Progenitor cell of endocrine pancreas (in vitro differentiated cells): ENCODE measurements around the gene CACFD1. TPM values are rescaled to one million over a fixed set of nuclear protein-coding genes. Genes with fewer than 3 reads are reported as not detected.
A peak's percentile ranks its signal among the peaks of the same experiment; 100 is the strongest.

Experiments
- DNase-seq: peaks from one replicate; pipeline ENCODE4 v3.0.0; 2021; ENCODE audit warnings: low spot score; ENCODE audit not compliant: unreplicated experiment
- H3K27ac Mint-ChIP-seq: 2 replicates; pipeline ENCODE4 v1.8.0; 2021; ENCODE audit warnings: mild to moderate bottlenecking, moderate library complexity, mixed read lengths
- H3K27me3 Mint-ChIP-seq: 2 replicates; pipeline ENCODE4 v1.8.0; 2021; ENCODE audit warnings: mixed read lengths
- H3K36me3 Mint-ChIP-seq: 2 replicates; pipeline ENCODE4 v1.8.0; 2022; ENCODE audit warnings: mixed read lengths; ENCODE audit not compliant: insufficient read depth
- H3K4me1 Mint-ChIP-seq: 2 replicates; pipeline ENCODE4 v1.8.0; 2021; ENCODE audit warnings: low read depth, mixed read lengths
- H3K4me3 Mint-ChIP-seq: 2 replicates; pipeline ENCODE4 v1.8.0; 2021; ENCODE audit warnings: low read depth, mild to moderate bottlenecking, moderate library complexity, mixed read lengths
- H3K9me3 Mint-ChIP-seq: 2 replicates; pipeline ENCODE4 v1.8.0; 2021; ENCODE audit warnings: low read depth, mixed read lengths
- CTCF ChIP-seq: fragments of 200-600 bp; sonication (generic); IDR thresholded peaks from one replicate; pipeline ENCODE4 v1.5.0; 2021; ENCODE audit warnings: antibody characterized with exemption, mild to moderate bottlenecking; ENCODE audit not compliant: unreplicated experiment
- long read RNA-seq: library from polyadenylated mRNA; unstranded; transcript quantifications from one replicate; pipeline ENCODE4 v2.0.0, GENCODE V29; 2020
- total RNA-seq: library from RNA; stranded (reverse); gene quantifications from 2 replicates; pipeline ENCODE4 v1.2.1, GENCODE V29; 2021

The CACFD1 gene
- 55.6 and 56.2 TPM in 2 replicates for total RNA-seq
- long read RNA-seq, transcript CACFD1-202 (5 exons, 2,794 nt): major isoform, 10 of 25 reads
- long read RNA-seq, transcript CACFD1-201 (4 exons, 2,688 nt): minor isoform, 7 of 25 reads
- long read RNA-seq, partial matches to known transcripts: 0 of 25 reads
- long read RNA-seq, other reads (novel, unspliced or antisense): 5 of 25 reads

DNA sequence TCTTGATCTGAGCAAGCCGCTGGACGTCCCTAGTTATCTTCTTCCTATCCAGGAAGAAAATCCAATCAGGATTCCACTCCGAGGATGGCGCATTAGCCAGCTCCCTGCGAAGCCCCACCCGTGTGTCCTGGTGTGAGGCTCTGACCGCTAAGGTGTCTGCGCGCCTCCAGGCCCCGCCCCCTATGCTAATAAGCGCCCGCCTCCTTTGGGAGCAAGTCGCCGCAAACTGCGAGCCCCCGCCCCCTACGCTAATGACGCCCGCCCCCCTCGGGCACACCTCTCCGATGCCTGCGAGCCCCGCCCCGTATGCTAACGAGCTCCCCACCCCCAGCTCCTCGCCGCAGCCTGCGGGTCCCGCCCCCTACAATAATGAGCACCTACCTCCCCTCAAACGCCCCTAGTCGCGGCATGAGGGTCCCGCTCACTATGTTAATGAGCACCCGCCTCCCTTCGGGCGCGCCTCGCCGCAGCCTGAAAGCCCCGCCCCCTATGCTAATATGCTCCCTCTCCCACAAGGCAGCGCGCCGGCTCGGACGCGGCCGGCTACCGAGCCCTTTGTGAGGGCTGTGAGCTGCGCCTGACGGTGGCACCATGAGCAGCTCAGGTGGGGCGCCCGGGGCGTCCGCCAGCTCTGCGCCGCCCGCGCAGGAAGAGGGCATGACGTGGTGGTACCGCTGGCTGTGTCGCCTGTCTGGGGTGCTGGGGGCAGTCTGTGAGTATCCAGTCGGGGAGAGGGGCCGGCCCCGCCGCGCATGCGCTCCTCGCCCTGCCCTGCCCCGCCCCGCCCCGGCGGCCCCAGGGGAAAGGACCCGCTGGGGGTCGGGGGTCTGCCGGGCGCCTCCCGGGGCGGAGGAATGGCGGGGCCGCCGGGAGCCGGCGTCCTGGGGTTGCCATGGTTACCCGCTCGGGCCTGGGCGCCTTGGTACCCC, at the start of gene CACFD1:
Gene CACFD1, plus strand, starts transcription at position 503 of the 929 bp plus-strand sequence. Its CDS starts 89 bp downstream, at position 592.
- Mint-ChIP-seq H3K4me3 (peak within 1 kb of the TSS; percentile 88), H3K27me3 (no peaks in the 10 kb centered on the region), H3K27ac (peak within 1 kb of the TSS; percentile 99), H3K4me1 (peaks cover 12% of the 10 kb centered on the region), H3K9me3 (no peaks in the 10 kb centered on the region), H3K36me3 (peaks cover 1% of the 10 kb centered on the region)
- no peak for TF ChIP-seq CTCF
- peak; percentile 95 for DNase-seq

DNA sequence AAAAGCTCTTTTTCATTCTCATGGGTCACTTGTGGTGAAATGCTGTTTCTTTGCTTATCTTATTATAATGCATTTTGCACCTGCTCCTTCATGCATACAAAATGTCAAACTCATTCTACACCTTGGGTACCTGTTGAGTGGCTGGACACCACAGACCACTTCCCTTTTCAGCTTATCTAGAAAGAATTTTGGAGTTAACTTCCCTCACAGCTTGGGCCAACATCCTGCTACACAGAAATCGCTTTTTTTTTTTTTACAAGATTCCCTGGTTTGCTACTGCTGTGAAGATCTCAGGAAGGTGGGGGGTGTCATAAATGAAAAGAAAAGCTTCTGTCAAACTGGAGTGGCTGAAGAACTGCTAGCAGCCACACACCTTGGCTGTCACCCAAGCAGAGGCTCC, 44.6 kb upstream of the CACFD1 start:
- no peak for TF ChIP-seq CTCF
- Mint-ChIP-seq H3K27ac (no peak overlapping the region), H3K27me3 (no peaks in the 10 kb centered on the region), H3K36me3 (peaks cover 15% of the 10 kb centered on the region), H3K4me1 (peaks cover 21% of the 10 kb centered on the region), H3K9me3 (no peaks in the 10 kb centered on the region), H3K4me3 (no peak overlapping the region)
- DNase-seq: no peak

GRCh38 chr9:133417541-133418461, 42.0 kb upstream of the CACFD1 start, which contains the start of gene REXO4:
Gene REXO4 (minus strand): TSS chr9:133418010. CDS start chr9:133417844, 166 bp downstream.
- Mint-ChIP-seq H3K9me3 (no peaks in the 10 kb centered on the region), H3K27me3 (no peaks in the 10 kb centered on the region), H3K4me1 (peaks cover 30% of the 10 kb centered on the region), H3K36me3 (peaks cover 9% of the 10 kb centered on the region), H3K27ac (peak within 1 kb of the TSS; percentile 97), H3K4me3 (peak within 1 kb of the TSS; percentile 92)
- peak; percentile 78 for DNase-seq
- TF ChIP-seq CTCF: no peak

DNA sequence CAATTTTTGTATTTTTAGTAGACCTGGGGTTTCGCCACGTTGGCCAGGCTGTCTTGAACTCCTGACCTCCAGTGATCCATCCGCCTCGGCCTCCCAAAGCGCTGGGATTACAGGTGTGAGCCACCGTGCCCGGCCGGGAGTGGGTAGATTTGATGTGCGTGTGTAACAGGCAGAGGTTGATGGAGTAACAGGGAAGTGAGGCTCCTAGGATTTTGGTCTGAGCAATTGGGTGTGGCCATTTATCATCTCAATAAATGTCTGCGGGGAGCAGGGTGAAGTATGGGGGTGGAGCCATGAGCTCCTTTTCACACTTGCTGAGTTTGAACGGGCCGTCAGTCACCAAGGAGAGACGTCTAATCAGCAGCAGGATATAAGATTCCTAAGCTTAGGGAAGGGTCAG, 40.8 kb upstream of the CACFD1 start:
- Mint-ChIP-seq H3K9me3 (no peaks in the 10 kb centered on the region), H3K27ac (peak overlapping the region; percentile 97), H3K36me3 (peaks cover 6% of the 10 kb centered on the region), H3K4me3 (peak overlapping the region; percentile 92), H3K27me3 (no peaks in the 10 kb centered on the region), H3K4me1 (peaks cover 30% of the 10 kb centered on the region)
- TF ChIP-seq CTCF: no peak
- no peak for DNase-seq
